Superior temporal gyrus (tissue), 1 donor: ENCODE measurements around the gene CERK.

Experiments
- DNase-seq: peaks from one replicate; pipeline ENCODE4 v3.0.0-alpha.2; 2016; ENCODE audit errors: extremely low spot score

The CERK gene

GRCh38 chr22:46764779-46765485 is 26.9 kb upstream of the CERK start:
- DNase-seq: no peak

- DNase-seq: no peak
Measured at GRCh38 chr22:46764140-46764680, 26.2 kb upstream of the CERK start.

GRCh38 chr22:46763051-46763705 is 25.1 kb upstream of the CERK start:
- DNase-seq: no peak

- peak; percentile 97 for DNase-seq
Measured at GRCh38 chr22:46762238-46763050, 24.4 kb upstream of the CERK start, which contains the start of gene TBC1D22A. Gene TBC1D22A (plus strand): TSS chr22:46762650. CDS start chr22:46762787, 137 bp downstream.

GRCh38 chr22:46761539-46762237 is 23.6 kb upstream of the CERK start:
- DNase-seq: peak; percentile 33

GRCh38 chr22:46761017-46761416 is 23.0 kb upstream of the CERK start:
- no peak for DNase-seq

- DNase-seq: peak; percentile 79
Measured at GRCh38 chr22:46758867-46759290, 20.8 kb upstream of the CERK start.

GRCh38 chr22:46758121-46758520 is 20.1 kb upstream of the CERK start:
- DNase-seq: no peak

GRCh38 chr22:46757104-46757503 is 19.1 kb upstream of the CERK start:
- DNase-seq: no peak

GRCh38 chr22:46756097-46756496 is 18.0 kb upstream of the CERK start:
- no peak for DNase-seq

- no peak for DNase-seq
Measured at GRCh38 chr22:46755525-46755924, 17.5 kb upstream of the CERK start.

- DNase-seq: no peak
Measured at GRCh38 chr22:46754826-46755225, 16.8 kb upstream of the CERK start.

GRCh38 chr22:46754110-46754799 is 16.2 kb upstream of the CERK start:
- DNase-seq: no peak

- no peak for DNase-seq
Measured at GRCh38 chr22:46753761-46754109, 15.7 kb upstream of the CERK start.

GRCh38 chr22:46753360-46753759 is 15.3 kb upstream of the CERK start:
- DNase-seq: no peak

GRCh38 chr22:46752988-46753310 is 14.9 kb upstream of the CERK start:
- no peak for DNase-seq

GRCh38 chr22:46752286-46752987 is 14.4 kb upstream of the CERK start:
- DNase-seq: no peak

- DNase-seq: no peak
Measured at GRCh38 chr22:46750863-46751443, 12.9 kb upstream of the CERK start.

GRCh38 chr22:46750530-46750800 is 12.4 kb upstream of the CERK start:
- DNase-seq: no peak

GRCh38 chr22:46749682-46750529 is 11.9 kb upstream of the CERK start:
- no peak for DNase-seq
